GM19395 (cell line): ENCODE results near the gene FOXD3.

Source experiments
- ATAC-seq: cut with Tn5 transposase; IDR thresholded peaks from one replicate; pipeline ENCODE4 v1.9.1; 2021; ENCODE audit warnings: mild to moderate bottlenecking, moderate library complexity; ENCODE audit not compliant: unreplicated experiment

FOXD3 gene

DNA sequence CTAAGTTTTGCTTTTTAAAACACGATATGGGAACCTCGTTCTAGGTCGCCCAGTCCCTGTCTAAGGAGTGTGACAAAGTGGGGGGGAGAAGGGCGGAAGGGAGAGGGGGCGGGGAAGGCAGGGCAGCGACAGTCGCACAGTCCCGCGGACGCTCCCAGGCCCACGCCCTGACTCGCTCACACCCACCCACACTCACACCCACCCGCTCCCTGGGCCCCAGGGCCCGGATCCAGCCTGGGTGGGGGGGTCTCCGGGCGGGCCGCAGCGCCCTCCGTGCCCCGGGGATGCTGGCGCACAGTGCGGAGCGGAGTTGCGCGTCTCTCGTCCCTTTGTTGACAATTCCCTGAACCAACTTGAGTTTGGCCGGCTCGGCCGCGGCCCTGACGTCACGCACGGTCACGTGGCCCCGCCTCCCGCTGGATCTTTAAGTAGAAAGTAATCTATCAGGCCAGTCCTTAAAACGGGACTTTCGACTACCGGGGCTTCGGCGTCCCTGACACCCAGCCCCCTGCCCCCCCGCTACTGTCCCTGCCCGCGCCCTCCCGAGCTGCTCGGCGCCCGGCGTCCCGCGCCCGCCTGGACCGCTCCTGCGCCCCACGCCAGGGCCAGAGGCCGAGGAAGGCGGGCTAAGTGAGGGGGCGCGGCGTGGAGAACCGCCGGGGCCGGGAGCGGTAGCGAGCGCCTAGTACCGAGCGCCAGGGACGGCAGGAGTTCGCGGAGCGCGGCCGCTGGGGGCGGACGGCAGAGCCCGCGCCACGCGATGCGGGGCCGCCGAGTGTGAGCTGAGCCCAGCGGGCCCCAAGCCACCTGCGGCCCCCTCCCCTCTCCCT is at the start of gene FOXD3:
Gene FOXD3 (plus strand): TSS at position 454 of the 830 bp plus-strand sequence. CDS start 492 bp downstream, outside the sequence.
- ATAC-seq: peak; percentile 62

DNA sequence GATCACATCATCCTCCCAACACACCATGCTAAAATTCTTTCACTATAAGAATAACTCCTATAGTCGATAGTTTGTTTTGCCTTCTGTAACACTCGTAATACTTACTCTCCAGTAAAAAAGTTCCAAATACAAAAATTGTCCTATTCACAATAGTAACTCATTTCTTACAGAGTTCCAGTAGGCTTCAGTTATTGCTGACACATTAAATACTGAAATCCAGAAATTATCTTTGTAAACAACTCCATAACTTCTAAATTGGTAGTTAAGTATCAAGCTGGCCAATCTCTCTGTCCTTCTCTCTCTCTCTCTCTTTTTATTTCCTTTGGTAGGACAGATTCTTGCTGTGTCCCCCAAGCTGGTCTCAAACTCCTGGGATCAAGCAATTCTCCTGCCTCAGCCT is 49.6 kb upstream of the FOXD3 start:
- ATAC-seq: no peak

DNA sequence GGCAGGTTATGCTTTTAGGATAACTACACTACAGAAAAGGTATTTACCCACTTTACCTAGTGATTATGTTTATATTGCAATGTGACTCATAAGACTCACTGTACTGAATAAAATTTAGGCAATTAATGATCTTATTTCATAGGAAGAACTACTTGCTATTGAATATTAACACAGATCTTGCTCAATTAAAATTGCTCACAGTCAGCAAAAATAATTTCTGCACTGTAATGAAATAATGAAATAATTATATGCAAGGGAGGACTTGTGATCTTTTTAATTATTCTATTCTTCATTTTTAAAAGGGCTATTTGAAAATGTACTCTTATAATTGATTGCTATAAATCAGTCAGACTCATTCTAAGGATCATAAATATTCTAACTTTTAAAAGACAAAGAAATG is 48.0 kb upstream of the FOXD3 start:
- ATAC-seq: no peak

GRCh38 chr1:63274979-63275378 is 47.4 kb upstream of the FOXD3 start:
- ATAC-seq: no peak

GRCh38 chr1:63276624-63277023 is 45.7 kb upstream of the FOXD3 start:
- no peak for ATAC-seq

GRCh38 chr1:63277195-63278192 is 44.9 kb upstream of the FOXD3 start:
- ATAC-seq: no peak

- ATAC-seq: no peak
Measured at GRCh38 chr1:63281753-63282152, 40.6 kb upstream of the FOXD3 start.

DNA sequence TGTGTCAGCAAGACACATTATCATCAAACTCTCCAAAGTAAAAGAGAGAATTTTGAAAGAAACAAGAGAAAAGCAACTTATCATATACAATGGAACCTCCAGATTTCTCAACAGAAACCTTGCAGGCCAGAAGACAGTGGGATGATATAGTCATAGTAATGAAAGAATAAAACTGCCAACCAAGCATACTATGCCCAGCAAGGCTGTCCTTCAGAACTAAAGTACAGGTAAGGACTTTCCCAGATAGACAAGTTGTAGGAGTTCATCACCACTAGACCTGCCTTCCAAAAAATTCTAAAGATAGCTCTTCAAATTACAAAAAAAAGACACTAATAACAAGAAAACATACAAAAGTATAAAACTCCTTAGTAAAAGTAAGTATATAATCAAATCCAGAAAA is 33.2 kb upstream of the FOXD3 start:
- ATAC-seq: no peak

GRCh38 chr1:63294803-63295594 is 27.4 kb upstream of the FOXD3 start:
- no peak for ATAC-seq

DNA sequence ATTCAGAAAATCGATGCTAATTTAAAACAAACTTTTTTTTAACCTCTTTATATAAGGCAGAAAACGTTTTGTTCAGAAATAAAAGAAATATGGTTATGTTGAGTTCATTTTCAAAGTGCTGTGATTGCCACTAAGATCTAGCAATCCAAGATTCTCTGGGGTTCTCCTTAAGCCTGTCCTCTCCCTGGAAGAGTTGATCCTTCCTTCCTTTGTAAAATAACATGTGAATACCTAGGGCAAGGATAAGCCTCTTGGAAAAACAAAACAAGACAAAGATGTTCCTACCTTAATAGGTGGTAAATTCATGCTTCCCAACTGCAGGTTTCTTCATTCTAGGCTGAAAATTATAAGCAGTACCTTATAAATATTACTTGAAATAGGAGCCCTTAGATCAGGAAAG is 18.0 kb upstream of the FOXD3 start:
- ATAC-seq: no peak

GRCh38 chr1:63305043-63305442 is 17.3 kb upstream of the FOXD3 start:
- no peak for ATAC-seq

- no peak for ATAC-seq
Measured at GRCh38 chr1:63307196-63307794, 15.1 kb upstream of the FOXD3 start.

GRCh38 chr1:63316598-63316983 is 5.8 kb upstream of the FOXD3 start:
- peak; percentile 3 for ATAC-seq

DNA sequence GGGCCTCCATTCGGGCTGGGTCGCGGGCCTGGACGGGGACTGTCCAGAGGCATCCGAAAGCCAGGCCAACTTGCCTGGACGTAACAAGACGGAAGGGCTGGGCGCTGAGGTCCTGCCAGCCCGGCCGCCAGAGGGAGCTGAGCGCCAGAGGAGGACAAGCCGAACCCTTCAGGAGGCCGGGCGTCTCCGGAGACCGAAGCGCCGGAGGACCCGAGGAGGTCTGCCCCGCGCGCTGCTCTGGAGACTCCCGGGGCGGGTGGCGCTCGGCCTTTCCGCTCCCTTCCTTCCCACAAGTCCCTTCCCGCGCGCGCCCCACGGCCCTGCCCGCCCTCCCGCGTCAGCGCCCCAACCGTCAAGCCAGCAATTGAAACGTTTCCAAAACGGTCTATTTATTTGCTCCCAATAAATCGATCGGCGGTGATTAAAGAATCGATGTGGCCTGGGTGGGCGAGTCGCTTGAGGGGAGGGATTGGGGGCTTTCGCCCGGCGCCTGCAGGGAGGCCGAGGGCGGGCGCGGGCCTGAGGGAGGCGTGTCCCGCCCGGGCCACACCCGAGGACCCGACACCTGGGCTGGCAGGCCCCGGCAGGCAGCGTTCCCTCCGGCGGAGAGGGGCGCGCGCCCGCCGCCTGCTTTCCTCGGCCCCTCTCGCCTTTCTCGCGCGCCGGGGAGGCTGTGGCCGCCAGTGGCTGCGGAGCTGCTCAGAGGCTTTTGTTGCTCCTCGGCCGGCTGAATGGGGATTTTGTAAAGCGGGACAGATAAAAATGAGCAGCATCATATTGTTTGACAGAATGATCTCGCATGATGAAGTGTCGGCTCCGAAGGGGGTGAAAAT is 5.2 kb upstream of the FOXD3 start:
- peak; percentile 74 for ATAC-seq

- no peak for ATAC-seq
Measured at GRCh38 chr1:63317817-63318152, 4.6 kb upstream of the FOXD3 start.

GRCh38 chr1:63318201-63318979 is 4.0 kb upstream of the FOXD3 start:
- ATAC-seq: no peak

- ATAC-seq: no peak
Measured at GRCh38 chr1:63319046-63320021, 3.0 kb upstream of the FOXD3 start.
